ENCODE measurements around the gene ANO8. TPM values are rescaled to one million over a fixed set of nuclear protein-coding genes. Genes with fewer than 3 reads are reported as not detected.

ANO8 gene
- total and polyA plus RNA-seq, 2 of the 13 experiments (the other 11 are each of a cell fraction or from before 2014, with no cell fraction given), result 1.8 to 3.5 TPM

- no peak for TF ChIP-seq ZNF552 (CRISPR knock-in tag; IDR thresholded peaks at IDR 0.05; ENCODE audit: borderline replicate concordance)
- no peak for TF ChIP-seq ZSCAN9 (CRISPR knock-in tag; IDR thresholded peaks at IDR 0.05; ENCODE audit: borderline replicate concordance)
- no peak for TF ChIP-seq ZNF253 (CRISPR knock-in tag; IDR thresholded peaks at IDR 0.05; ENCODE audit: borderline replicate concordance)
- TF ChIP-seq E2F1 (CRISPR knock-in tag; IDR thresholded peaks at IDR 0.05), result no peak
- no peak for TF ChIP-seq TBL1XR1 (IDR thresholded peaks at IDR 0.05; ENCODE audit: borderline replicate concordance, low read length, partially characterized antibody)
- no peak for TF ChIP-seq HNF1B (CRISPR knock-in tag; IDR thresholded peaks at IDR 0.05)
- TF ChIP-seq ZMAT3 (CRISPR knock-in tag; conservative IDR thresholded peaks at IDR 0.05), result no peak
- no peak for TF ChIP-seq SRSF4 (IDR thresholded peaks at IDR 0.05; ENCODE audit: low read depth, low read length, poor library complexity, severe bottlenecking)
- TF ChIP-seq HIVEP1 (CRISPR knock-in tag; IDR thresholded peaks at IDR 0.05), result no peak
- no peak for TF ChIP-seq NFE2L1 (CRISPR knock-in tag; IDR thresholded peaks at IDR 0.05; ENCODE audit: borderline replicate concordance)
- no peak for TF ChIP-seq EZH2 (conservative IDR thresholded peaks at IDR 0.05; ENCODE audit: low read depth, low read length)
- no peak for TF ChIP-seq JUND (CRISPR knock-in tag; IDR thresholded peaks at IDR 0.05)
- TF ChIP-seq GMEB2 (CRISPR knock-in tag; IDR thresholded peaks at IDR 0.05; ENCODE audit: low read depth), result no peak
- no peak for TF ChIP-seq ZKSCAN8 (CRISPR knock-in tag; IDR thresholded peaks at IDR 0.05; ENCODE audit: borderline replicate concordance)
- TF ChIP-seq ZNF740 (CRISPR knock-in tag; IDR thresholded peaks at IDR 0.05), result peak; percentile 74; the same call in 1 of the 2 replicates
- TF ChIP-seq MAZ (IDR thresholded peaks at IDR 0.05; ENCODE audit: borderline replicate concordance, low read depth, low read length), result no peak
- TF ChIP-seq MAZ (CRISPR knock-in tag; IDR thresholded peaks at IDR 0.05; ENCODE audit: low read depth), result no peak
- TF ChIP-seq HNRNPUL1 (IDR thresholded peaks at IDR 0.05; ENCODE audit: low read depth, low read length), result no peak
- no peak for TF ChIP-seq NBN (conservative IDR thresholded peaks at IDR 0.05)
- no peak for TF ChIP-seq KLF13 (CRISPR knock-in tag; IDR thresholded peaks at IDR 0.05)
- no peak for TF ChIP-seq MTA1 (CRISPR knock-in tag; IDR thresholded peaks at IDR 0.05; ENCODE audit: borderline replicate concordance)
- TF ChIP-seq ZNF704 (CRISPR knock-in tag; IDR thresholded peaks at IDR 0.05; ENCODE audit: borderline replicate concordance), result no peak
- no peak for TF ChIP-seq TAF15 (IDR thresholded peaks at IDR 0.05; ENCODE audit: low read depth, low read length, poor library complexity, severe bottlenecking)
These were observed 3.2 kb upstream of the ANO8 start (continued) for GRCh38 chr19:17337675-17338432.
